GM18519 (cell line): ENCODE data around the gene UNCX.
"Not testable (repeated sequence)": the region's sequence is repeated elsewhere in the genome, so short reads cannot be mapped to it uniquely, and the experiment has no call there.

Experiments
- ATAC-seq: cut with Tn5 transposase; IDR thresholded peaks from one replicate; pipeline ENCODE4 v1.9.1; 2021; ENCODE audit warnings: mild to moderate bottlenecking, moderate library complexity; ENCODE audit not compliant: unreplicated experiment, low FRiP score

UNCX gene

DNA sequence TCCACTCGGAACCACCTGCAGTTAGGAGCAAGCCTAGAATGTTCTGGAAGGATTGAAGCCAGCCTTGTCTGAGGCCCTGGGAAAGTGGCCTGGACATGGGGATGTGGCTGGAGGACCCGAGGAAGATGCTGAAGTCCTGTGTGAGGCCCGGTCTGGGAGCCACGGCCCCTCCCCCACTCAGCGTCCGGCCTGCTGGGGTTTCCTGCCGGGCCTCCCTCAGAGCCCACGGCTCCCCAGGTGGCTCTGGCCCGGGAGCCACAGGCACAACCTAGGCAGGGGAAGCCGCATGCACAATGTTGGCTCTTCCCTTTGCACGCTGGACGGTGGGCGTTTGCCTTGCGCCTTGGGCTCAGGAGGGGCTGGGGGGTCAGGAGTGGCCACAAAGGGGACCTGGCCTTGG lies 39.0 kb downstream of the UNCX start:
- ATAC-seq, result no peak

DNA sequence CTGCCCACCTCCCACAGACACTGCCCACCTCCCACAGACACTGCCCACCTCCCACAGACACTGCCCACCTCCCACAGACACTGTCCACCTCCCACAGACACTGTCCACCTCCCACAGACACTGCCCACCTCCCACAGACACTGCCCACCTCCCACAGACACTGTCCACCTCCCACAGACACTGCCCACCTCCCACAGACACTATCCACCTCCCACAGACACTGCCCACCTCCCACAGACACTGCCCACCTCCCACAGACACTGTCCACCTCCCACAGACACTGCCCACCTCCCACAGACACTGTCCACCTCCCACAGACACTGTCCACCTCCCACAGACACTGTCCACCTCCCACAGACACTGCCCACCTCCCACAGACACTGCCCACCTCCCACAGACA lies 39.5 kb downstream of the UNCX start:
- not testable (repeated sequence) for ATAC-seq

GRCh38 chr7:1274121-1274875 lies 41.6 kb downstream of the UNCX start:
- ATAC-seq, result no peak

DNA sequence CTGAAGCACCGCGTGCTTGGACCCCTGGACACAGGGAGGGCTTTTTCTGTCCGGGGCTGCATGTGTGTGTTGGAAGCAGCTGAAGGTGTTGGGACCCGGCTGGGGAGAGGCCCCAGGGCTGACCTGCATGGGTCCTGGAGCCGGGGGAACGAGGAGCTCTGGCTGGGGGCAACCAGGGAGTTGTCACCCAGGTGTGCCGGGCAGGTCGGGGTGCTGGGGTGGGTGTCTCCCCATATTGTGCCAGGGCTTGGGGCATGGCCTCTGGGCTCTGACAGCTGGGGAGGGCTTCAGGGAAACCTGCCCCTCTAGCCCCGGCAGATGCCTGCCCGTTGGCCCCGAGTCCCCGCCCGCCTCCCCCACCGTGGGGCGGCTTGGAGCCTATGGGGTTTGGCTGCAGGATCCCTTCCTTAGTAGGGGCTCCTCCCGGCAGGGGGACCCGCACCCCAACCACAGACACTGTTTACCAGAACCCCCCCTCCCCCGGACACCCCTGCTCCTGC lies 42.3 kb downstream of the UNCX start:
- no peak for ATAC-seq

DNA sequence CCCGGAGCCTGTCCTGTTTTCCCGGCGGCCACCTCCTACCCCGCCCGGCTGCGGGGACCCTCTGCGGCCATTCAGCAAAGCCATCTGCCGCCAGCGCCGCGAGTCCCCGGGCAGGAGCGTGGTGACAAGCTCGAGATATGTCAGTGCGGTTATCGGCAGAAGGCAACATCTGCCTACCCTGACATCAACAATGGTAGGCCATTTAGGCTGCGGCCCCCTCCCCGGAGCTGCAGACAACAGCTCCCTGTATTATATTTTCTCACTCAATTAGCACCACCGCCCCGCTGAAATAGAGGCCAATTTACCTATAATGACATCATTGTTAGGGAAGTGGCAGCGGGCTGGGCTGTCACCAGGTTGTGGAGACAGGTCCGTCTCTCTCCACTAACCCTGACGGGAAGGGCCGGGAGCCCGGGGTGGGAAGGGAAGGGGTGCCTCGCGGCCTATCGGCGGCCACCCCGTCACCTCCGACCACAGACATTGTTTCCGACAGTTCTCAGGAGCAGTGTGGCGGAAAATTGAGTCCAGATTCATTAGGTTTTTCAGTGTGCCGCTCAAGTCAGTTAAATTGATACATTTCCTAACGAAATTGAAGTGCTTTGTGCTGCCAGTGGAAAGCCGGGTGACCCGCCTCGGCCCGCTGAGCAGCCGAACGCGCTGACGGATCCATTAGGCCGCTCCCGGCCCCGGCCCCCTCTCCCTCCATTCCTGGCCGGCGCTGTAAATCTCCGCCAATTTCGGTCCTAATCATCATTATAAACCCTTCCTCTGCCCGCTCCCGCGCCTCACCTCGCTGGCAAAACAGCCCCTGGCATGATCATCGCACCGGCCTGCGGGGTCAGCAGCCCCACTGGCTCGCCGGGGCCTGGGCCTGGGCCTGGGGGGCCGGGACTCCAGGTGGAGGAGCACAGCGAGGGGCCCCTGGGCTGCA lies 43.0 kb downstream of the UNCX start:
- ATAC-seq, result no peak

DNA sequence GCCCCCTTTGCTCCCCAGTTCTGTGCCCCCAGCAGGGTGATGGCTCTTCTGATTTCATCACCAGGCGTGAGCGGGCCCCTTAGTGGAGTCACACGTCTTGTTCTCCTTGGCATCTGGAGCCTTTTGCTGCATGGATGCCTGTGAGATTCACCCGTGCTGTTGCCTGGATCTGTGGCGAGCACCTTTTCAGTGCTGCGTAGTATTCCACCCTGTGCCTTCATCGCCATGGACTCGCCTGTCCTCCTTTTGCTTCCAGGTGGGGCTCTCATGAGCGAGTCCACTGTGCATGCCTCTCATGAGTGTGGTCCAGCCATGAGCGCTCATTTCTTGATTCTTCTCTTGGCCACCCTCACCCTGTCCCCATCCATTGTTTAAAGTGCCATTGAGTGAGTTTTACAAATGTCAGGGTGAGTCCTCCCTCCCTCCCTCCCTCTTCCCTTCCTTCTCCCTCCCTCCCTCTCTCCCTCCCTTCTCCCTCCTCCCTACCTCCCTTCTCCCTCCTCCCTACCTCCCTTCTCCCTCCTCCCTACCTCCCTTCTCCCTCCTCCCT lies 44.0 kb downstream of the UNCX start:
- ATAC-seq, result no peak

DNA sequence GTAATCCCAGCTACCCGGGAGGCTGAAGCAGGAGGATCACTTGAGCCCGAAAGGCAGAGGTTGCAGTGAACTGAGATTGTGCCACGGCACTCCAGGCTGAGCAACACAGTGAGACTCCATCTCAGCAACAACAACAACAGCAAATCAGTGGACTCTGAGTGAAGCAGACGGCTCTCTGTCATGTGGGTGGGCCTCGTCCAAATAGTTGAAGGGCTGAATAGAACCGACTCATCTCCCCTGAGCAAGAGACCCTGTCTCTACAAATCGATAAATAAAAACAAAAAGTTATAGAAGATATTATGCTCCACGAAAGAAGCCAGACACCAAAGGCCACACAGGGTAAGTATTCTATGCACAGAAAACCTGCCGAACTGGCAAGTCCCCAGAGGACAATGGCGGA lies 45.9 kb downstream of the UNCX start:
- no peak for ATAC-seq

- no peak for ATAC-seq
Measured at GRCh38 chr7:1279041-1279440, 46.4 kb downstream of the UNCX start.

DNA sequence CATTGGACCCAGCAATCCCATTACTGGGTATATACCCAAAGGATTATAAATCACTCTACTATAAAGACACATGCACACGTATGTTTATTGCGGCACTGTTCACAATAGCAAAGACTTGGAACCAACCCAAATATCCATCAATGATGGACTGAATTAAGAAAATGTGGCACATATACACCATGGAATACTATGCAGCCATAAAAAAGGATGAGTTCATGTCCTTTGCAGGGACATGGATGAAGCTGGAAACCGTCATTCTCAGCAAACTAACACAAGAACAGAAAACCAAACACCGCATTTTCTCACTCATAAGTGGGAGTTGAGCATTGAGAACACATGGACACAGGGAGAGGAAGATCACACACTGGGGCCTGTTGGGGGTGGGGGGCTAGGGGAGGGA lies 47.2 kb downstream of the UNCX start:
- ATAC-seq, result not testable (repeated sequence)

- no peak for ATAC-seq
Measured at GRCh38 chr7:1281068-1281467, 48.4 kb downstream of the UNCX start.

DNA sequence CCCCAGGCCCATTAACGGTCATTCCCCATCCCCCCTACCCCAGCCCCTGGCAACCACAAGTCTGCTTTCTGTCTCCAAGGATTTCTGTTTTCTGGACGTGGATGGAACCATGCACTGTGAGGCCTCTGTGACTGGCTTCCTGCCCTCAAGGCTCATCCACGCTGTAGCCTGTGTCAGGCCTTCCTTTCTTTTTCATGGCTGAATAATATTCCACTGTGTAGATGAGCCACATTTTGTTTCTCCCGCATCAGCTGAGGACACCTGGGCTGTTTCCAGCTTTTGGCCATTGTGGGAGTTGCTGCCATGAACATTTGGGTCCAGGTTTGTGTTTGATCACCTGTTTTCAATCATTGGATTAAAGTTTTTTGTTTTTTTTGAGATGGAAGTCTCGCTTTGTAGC lies 50.0 kb downstream of the UNCX start:
- no peak for ATAC-seq

DNA sequence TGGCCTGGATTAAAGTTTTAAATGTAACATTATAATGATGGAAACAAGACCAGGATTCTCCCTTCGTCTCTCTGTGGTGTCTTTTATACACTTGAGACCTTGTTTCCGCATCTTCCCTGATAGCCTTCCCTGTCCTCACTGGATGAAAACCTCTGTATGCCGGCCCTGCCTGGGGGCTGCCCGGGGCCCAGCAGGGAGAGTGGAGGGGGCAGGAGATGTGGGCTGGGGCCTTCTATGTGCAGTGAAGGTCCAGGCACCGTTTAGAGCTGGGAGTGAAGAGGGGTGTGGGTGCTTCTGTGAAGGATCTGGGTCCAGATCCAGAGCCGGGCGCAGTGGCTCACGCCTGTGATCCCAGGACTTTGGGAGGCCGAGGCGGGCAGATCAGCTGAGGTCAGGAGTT lies 50.7 kb downstream of the UNCX start:
- no peak for ATAC-seq

DNA sequence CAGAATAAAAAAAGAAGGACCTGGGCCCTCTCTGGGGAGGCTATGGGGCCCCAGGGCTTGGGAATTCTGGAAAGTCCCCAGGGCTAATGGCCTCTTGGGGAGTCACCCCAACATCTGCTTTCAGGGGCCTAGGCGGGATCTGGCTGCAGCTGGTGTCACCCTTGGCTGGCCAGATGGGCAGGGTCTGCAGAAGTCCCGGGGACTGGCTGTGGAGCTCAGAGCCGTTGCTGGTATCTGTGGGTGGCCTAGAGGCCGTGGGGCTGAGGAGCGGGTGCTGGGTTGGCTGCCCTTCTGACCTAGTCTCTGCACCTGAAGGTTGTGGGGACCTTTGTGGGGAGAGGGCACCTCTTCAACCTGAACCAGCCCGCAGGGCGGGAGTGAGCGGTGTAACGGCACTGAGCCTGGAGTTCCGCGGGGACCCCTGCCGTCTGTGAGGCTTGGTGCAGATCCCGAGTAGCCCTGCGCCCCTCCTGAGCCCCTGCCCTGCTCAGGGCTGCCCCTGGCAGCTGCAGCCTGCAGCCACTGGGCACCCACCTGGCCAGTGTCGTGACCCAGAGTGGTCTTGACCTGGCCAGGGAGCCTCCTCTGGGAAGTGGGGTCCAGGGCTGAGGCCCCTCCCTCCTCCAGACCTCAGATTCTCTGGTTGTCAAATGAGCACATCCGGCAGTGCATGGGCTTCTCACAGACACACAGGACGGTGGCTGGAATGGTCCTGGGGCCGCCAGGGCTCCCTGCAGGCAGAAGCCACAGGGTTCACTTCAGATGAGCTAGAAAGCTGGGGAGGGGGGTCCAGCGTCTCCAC lies 51.5 kb downstream of the UNCX start:
- no peak for ATAC-seq

DNA sequence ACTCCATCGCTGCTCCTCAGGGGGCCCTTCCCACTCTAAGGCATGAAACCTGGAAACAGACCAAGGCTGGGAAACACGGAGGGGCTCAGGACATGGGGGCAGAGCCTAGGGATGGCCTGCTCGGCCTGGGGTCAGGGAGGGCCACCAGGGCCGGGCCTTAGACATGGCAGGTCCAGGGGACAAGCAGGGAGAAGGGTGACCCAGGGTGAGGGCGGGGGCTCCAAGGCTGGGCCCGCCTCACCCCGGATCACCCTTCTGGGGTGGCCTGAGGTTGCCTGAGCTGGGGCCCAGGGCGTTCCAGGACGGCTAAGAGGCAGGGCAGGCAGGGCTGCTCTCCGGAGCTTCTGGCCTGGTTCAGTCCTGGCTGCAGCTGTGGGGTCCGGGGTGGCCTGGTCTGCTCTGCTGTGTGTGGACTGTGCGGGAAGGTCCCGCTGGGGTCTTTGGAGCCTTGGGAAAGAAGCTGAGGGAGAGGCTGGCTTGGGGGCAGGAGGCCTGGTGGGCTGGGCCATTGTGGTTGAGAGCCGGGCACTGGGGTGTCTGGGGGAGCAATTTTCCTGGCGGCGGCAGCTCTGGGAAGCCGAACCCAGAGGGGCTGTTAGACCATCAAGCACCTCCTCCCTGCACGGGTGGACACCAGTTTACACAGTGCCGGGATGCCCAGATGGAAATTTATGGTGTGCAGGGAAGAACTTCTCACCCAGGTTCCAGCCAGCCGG lies 52.2 kb downstream of the UNCX start:
- ATAC-seq, result no peak

DNA sequence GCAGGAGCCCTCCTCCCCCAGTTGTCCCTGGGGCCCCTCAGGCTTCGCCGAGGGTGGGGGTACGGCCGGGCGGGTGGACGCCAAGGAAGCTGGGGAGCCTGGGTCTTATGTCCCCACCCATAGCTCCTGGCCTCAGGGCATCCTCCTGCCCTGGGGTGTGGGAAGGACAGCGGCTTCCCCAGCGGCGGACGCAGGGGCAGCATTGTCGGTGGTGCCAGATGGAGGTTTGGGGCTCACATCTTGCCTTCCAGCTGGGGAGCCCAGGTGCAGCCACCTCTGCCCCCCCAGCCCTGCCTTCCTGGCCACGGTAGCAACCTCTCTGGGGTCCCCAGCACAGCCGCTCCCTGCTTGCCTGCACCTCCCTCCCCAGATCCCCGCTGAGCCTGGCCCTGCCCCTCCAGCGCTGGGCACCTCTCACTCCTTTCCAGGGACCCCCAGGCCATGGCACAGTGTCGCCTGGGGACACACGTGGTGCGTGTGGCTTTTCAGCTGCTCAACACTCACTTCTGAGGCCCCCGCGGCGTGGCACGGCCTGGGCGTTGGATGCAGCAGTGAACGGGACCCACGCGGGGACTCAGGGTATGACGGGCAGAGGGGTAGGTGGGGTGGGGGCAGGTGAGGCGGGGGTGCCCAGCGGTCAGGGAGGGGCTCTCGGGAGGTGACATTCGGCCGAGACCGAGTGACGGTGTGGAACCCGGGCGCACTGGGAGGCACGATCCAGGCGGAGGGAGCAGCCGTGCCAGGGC lies 53.1 kb downstream of the UNCX start:
- no peak for ATAC-seq
